B cell (primary cell): ENCODE measurements around the gene TMEM108.

Experiments used
- CTCF ChIP-seq: fragments of 200-600 bp; IDR thresholded peaks from one replicate; pipeline ENCODE4 v1.8.0; 2022; ENCODE audit warnings: antibody characterized with exemption, mild to moderate bottlenecking
- EZH2 ChIP-seq: IDR thresholded peaks from 2 replicates; pipeline ENCODE4 v1.6.1; 2012; ENCODE audit warnings: borderline replicate concordance, low read depth, mild to moderate bottlenecking, moderate library complexity, low read length; ENCODE audit not compliant: insufficient read depth, poor library complexity, severe bottlenecking

- TF ChIP-seq CTCF (no peak), EZH2 (no peak)
These were observed 403.7 kb downstream of the TMEM108 start for GRCh38 chr3:133441867-133442270.
